Suprapubic skin (tissue), 4 donors: ENCODE measurements around the gene EFNA2. TPM values are rescaled to one million over a fixed set of nuclear protein-coding genes. Genes with fewer than 3 reads are reported as not detected.
"Not testable (repeated sequence)": the region's sequence is repeated elsewhere in the genome, so short reads cannot be mapped to it uniquely, and the experiment has no call there.

Source experiments
- DNase-seq, 2 donors: peaks; one replicate each; pipeline ENCODE4 v3.0.0-alpha.2; 2019; ENCODE audit warnings: low spot score in 2 of 2
- H3K27ac ChIP-seq: fragments of 200-600 bp; sonication (generic); one replicate; pipeline ENCODE4 v1.5.1; 2019
- H3K27me3 ChIP-seq: fragments of 200-600 bp; sonication (generic); one replicate; pipeline ENCODE4 v1.5.1; 2019
- H3K36me3 ChIP-seq: fragments of 200-600 bp; sonication (generic); one replicate; pipeline ENCODE4 v1.5.1; 2019
- H3K4me1 ChIP-seq: fragments of 200-600 bp; sonication (generic); one replicate; pipeline ENCODE4 v1.5.1; 2019
- H3K4me3 ChIP-seq: fragments of 200-600 bp; sonication (generic); one replicate; pipeline ENCODE4 v1.5.1; 2019; ENCODE audit warnings: mild to moderate bottlenecking
- H3K9me3 ChIP-seq: fragments of 200-600 bp; sonication (generic); one replicate; pipeline ENCODE4 v1.5.1; 2019
- EP300 ChIP-seq: sonication (generic); formaldehyde crosslinking; IDR thresholded peaks from one replicate; pipeline ENCODE4 v1.6.1; 2017; ENCODE audit warnings: antibody characterized with exemption
- POLR2A ChIP-seq, 2 donors: fragments of 450-650 bp; IDR thresholded peaks; one replicate each; pipeline ENCODE4 v1.6.1; 2017; ENCODE audit warnings: antibody characterized with exemption in 2 of 2, mild to moderate bottlenecking in 2 of 2, moderate library complexity in 2 of 2
- POLR2AphosphoS5 ChIP-seq, 3 donors: sonication (generic); formaldehyde crosslinking; IDR thresholded peaks; one replicate each; pipeline ENCODE4 v1.6.1; 2017; ENCODE audit warnings: antibody characterized with exemption in 3 of 3
- WGBS: methylation state at CpG from one replicate; pipeline ENCODE4 v1.1.5; 2018; 5-methylcytosine and 5-hydroxymethylcytosine counted together
- total RNA-seq, 4 donors: library from RNA; depleted of rRNA; stranded (reverse); fragments of >200 nt; gene quantifications; one replicate each; pipeline ENCODE4 v1.1.0, GENCODE V29; 2016
- TF ChIP-seq, protein P1 (sequence below), 2 donors: fragments of 200-600 bp in 1 of 2; fragments of 450-650 bp in 1 of 2; sonication (generic) in 1 of 2; IDR thresholded peaks; one replicate each; pipeline ENCODE4 v1.5.1; 2016 to 2019; ENCODE audit warnings: antibody characterized with exemption in 2 of 2, mild to moderate bottlenecking in 1 of 2, moderate library complexity in 1 of 2

EFNA2 gene
- total RNA-seq, 4 donors from 2014 or later: not detected

GRCh38 chr19:1244693-1245451, 40.8 kb upstream of the EFNA2 start:
- under 1% methylated on average over 23 of the region's 31 CpGs for WGBS
- peak overlapping the region; percentile 42 for H3K4me3 ChIP-seq
- H3K4me1 ChIP-seq: peaks cover 82% of the 10 kb centered on the region
- DNase-seq: peak in 1 of 2 donors; percentile 88
- H3K27me3 ChIP-seq: no peaks in the 10 kb centered on the region
- peaks cover 2% of the 10 kb centered on the region for H3K36me3 ChIP-seq
- H3K27ac ChIP-seq: peak overlapping the region; percentile 88
- H3K9me3 ChIP-seq: no peaks in the 10 kb centered on the region
- no peak for TF ChIP-seq POLR2A (IDR thresholded peaks at IDR 0.05)
- TF ChIP-seq, protein P1, sequence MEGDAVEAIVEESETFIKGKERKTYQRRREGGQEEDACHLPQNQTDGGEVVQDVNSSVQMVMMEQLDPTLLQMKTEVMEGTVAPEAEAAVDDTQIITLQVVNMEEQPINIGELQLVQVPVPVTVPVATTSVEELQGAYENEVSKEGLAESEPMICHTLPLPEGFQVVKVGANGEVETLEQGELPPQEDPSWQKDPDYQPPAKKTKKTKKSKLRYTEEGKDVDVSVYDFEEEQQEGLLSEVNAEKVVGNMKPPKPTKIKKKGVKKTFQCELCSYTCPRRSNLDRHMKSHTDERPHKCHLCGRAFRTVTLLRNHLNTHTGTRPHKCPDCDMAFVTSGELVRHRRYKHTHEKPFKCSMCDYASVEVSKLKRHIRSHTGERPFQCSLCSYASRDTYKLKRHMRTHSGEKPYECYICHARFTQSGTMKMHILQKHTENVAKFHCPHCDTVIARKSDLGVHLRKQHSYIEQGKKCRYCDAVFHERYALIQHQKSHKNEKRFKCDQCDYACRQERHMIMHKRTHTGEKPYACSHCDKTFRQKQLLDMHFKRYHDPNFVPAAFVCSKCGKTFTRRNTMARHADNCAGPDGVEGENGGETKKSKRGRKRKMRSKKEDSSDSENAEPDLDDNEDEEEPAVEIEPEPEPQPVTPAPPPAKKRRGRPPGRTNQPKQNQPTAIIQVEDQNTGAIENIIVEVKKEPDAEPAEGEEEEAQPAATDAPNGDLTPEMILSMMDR (IDR thresholded peaks at IDR 0.05): no peak
- no peak for TF ChIP-seq EP300
- TF ChIP-seq POLR2AphosphoS5 (IDR thresholded peaks at IDR 0.05): no peak

GRCh38 chr19:1245494-1246264, 40.0 kb upstream of the EFNA2 start:
- Histone ChIP-seq H3K9me3 (no peaks in the 10 kb centered on the region), H3K4me3 (peak overlapping the region; percentile 42), H3K36me3 (peaks cover 9% of the 10 kb centered on the region), H3K27me3 (no peaks in the 10 kb centered on the region), H3K27ac (peak overlapping the region; percentile 88), H3K4me1 (peaks cover 74% of the 10 kb centered on the region)
- peak in 1 of 2 donors; percentile 86 for DNase-seq
- TF ChIP-seq, protein P1 (IDR thresholded peaks at IDR 0.05): no peak
- TF ChIP-seq EP300: peak; percentile 78
- TF ChIP-seq POLR2A (IDR thresholded peaks at IDR 0.05): no peak
- peak in 1 of 3 donors; percentile 20 for TF ChIP-seq POLR2AphosphoS5 (IDR thresholded peaks at IDR 0.05)
- WGBS: 38% methylated on average over 8 of the region's 26 CpGs

GRCh38 chr19:1246265-1247087, 39.2 kb upstream of the EFNA2 start:
- Histone ChIP-seq H3K27ac (peak overlapping the region; percentile 99), H3K4me1 (peaks cover 70% of the 10 kb centered on the region), H3K36me3 (peaks cover 16% of the 10 kb centered on the region)
- not testable (repeated sequence) for H3K9me3 ChIP-seq, H3K27me3 ChIP-seq, H3K4me3 ChIP-seq
- 77% methylated on average over 19 of the region's 27 CpGs for WGBS
- DNase-seq: peak in 1 of 2 donors; percentile 86

GRCh38 chr19:1247748-1248138, 37.9 kb upstream of the EFNA2 start:
- no peak for DNase-seq
- no peak for TF ChIP-seq EP300
- TF ChIP-seq POLR2AphosphoS5 (IDR thresholded peaks at IDR 0.05): no peak
- TF ChIP-seq POLR2A (IDR thresholded peaks at IDR 0.05): no peak
- TF ChIP-seq, protein P1 (IDR thresholded peaks at IDR 0.05): no peak
- H3K4me1 ChIP-seq: peaks cover 73% of the 10 kb centered on the region
- no peaks in the 10 kb centered on the region for H3K9me3 ChIP-seq
- peak overlapping the region; percentile 99 for H3K27ac ChIP-seq
- no peaks in the 10 kb centered on the region for H3K27me3 ChIP-seq
- peaks cover 20% of the 10 kb centered on the region for H3K36me3 ChIP-seq
- H3K4me3 ChIP-seq: peak overlapping the region; percentile 92
- 79% methylated on average over 5 of the region's 8 CpGs for WGBS

GRCh38 chr19:1248139-1248785, 37.4 kb upstream of the EFNA2 start, which contains the start of gene MIDN:
Gene MIDN (plus strand): TSS chr19:1248583. CDS start chr19:1250297, 1,714 bp downstream.
- H3K36me3 ChIP-seq: peaks cover 20% of the 10 kb centered on the region
- H3K27ac ChIP-seq: peak within 1 kb of the TSS; percentile 99
- H3K27me3 ChIP-seq: no peaks in the 10 kb centered on the region
- peak within 1 kb of the TSS; percentile 92 for H3K4me3 ChIP-seq
- peak in 1 of 2 donors; percentile 92 for DNase-seq
- WGBS: 0% methylated on average over 17 of the region's 60 CpGs
- H3K9me3 ChIP-seq: no peaks in the 10 kb centered on the region
- peak in 2 of 3 donors; percentile 24 to 82 for TF ChIP-seq POLR2AphosphoS5 (IDR thresholded peaks at IDR 0.05)
- TF ChIP-seq, protein P1 (IDR thresholded peaks at IDR 0.05): no peak
- TF ChIP-seq POLR2A (IDR thresholded peaks at IDR 0.05): peak; percentile 42 to 95
- no peak for TF ChIP-seq EP300
- peaks cover 73% of the 10 kb centered on the region for H3K4me1 ChIP-seq
